Measurements from ENCODE around the gene PEA15.

PEA15 gene

GRCh38 chr1:160228431-160228830, 23.2 kb downstream of the PEA15 start:
- Histone ChIP-seq H3K27me3 (ENCODE audit: control insufficient read depth, insufficient read depth, low read length) (no peaks in the 10 kb centered on the region), H3K4me3 (ENCODE audit: low read depth, low read length) (no peak overlapping the region), H3K4me1 (ENCODE audit: control insufficient read depth, insufficient read depth, low read length) (no peaks in the 10 kb centered on the region), H3K36me3 (ENCODE audit: control insufficient read depth, insufficient read depth, low read length) (peaks cover 48% of the 10 kb centered on the region), H3K9me3 (ENCODE audit: control insufficient read depth, insufficient read depth, low read length) (no peaks in the 10 kb centered on the region), H3K9ac (ENCODE audit: low read depth, low read length) (no peak overlapping the region)

- H3K9ac ChIP-seq (ENCODE audit: low read depth, low read length), result no peak overlapping the region
- H3K4me3 ChIP-seq (ENCODE audit: low read depth, low read length), result no peak overlapping the region
- H3K27me3 ChIP-seq (ENCODE audit: control insufficient read depth, insufficient read depth, low read length), result no peaks in the 10 kb centered on the region
- peaks cover 20% of the 10 kb centered on the region for H3K36me3 ChIP-seq (ENCODE audit: control insufficient read depth, insufficient read depth, low read length)
- H3K9me3 ChIP-seq (ENCODE audit: control insufficient read depth, insufficient read depth, low read length), result no peaks in the 10 kb centered on the region
- H3K4me1 ChIP-seq (ENCODE audit: control insufficient read depth, insufficient read depth, low read length), result no peaks in the 10 kb centered on the region
These were observed 27.7 kb downstream of the PEA15 start for GRCh38 chr1:160232911-160233310.

DNA sequence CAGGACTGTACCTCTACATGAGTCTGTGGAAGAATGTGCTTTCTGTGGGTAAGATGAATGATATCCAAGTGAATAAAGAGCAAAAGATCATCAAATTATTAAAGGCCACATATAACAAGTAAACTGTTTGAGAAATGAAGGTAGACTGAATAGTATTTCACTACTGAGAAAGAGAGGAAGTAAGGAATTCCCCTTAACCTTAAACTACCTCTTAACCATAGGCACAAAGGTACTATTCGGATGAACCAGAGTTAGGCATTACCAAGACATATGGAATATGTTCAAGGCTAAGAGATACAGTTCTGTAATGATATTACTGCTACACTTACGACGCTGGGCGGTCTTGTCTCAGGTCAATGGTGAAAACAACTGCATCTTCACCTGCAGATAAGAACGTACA, 31.6 kb downstream of the PEA15 start:
- no peaks in the 10 kb centered on the region for H3K27me3 ChIP-seq (ENCODE audit: control insufficient read depth, insufficient read depth, low read length)
- no peaks in the 10 kb centered on the region for H3K4me1 ChIP-seq (ENCODE audit: control insufficient read depth, insufficient read depth, low read length)
- no peak overlapping the region for H3K4me3 ChIP-seq (ENCODE audit: low read depth, low read length)
- peaks cover 24% of the 10 kb centered on the region for H3K36me3 ChIP-seq (ENCODE audit: control insufficient read depth, insufficient read depth, low read length)
- no peak overlapping the region for H3K9ac ChIP-seq (ENCODE audit: low read depth, low read length)
- no peaks in the 10 kb centered on the region for H3K9me3 ChIP-seq (ENCODE audit: control insufficient read depth, insufficient read depth, low read length)

DNA sequence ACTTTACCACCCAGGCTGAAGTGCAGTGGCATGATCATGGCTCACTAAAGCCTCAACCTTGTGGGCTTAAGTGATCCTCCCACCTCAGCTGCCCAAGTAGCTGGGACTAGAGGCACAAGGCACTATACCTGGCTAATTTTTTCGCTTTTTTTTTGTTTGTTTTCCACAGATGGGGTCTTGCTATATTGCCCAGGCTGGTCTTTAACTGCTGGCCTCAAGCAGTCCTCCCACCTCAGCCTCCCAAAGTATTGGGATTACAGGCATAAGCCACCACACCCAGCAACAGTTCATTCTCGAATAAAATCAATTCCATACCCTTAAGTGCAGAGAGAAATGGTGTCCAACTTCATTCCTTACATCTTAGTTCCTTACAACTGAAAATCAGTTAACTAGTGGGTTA, 32.4 kb downstream of the PEA15 start:
- H3K27me3 ChIP-seq (ENCODE audit: control insufficient read depth, insufficient read depth, low read length), result no peaks in the 10 kb centered on the region
- no peaks in the 10 kb centered on the region for H3K4me1 ChIP-seq (ENCODE audit: control insufficient read depth, insufficient read depth, low read length)
- no peaks in the 10 kb centered on the region for H3K9me3 ChIP-seq (ENCODE audit: control insufficient read depth, insufficient read depth, low read length)
- H3K36me3 ChIP-seq (ENCODE audit: control insufficient read depth, insufficient read depth, low read length), result peaks cover 24% of the 10 kb centered on the region
- H3K4me3 ChIP-seq (ENCODE audit: low read depth, low read length), result no peak overlapping the region
- no peak overlapping the region for H3K9ac ChIP-seq (ENCODE audit: low read depth, low read length)

- Histone ChIP-seq H3K4me3 (ENCODE audit: low read depth, low read length) (no peak overlapping the region), H3K9ac (ENCODE audit: low read depth, low read length) (no peak overlapping the region), H3K4me1 (ENCODE audit: control insufficient read depth, insufficient read depth, low read length) (no peaks in the 10 kb centered on the region), H3K27me3 (ENCODE audit: control insufficient read depth, insufficient read depth, low read length) (no peaks in the 10 kb centered on the region), H3K9me3 (ENCODE audit: control insufficient read depth, insufficient read depth, low read length) (no peaks in the 10 kb centered on the region), H3K36me3 (ENCODE audit: control insufficient read depth, insufficient read depth, low read length) (peaks cover 24% of the 10 kb centered on the region)
These were observed 33.2 kb downstream of the PEA15 start for GRCh38 chr1:160238408-160238807.

- no peak overlapping the region for H3K4me3 ChIP-seq (ENCODE audit: low read depth, low read length)
- H3K9me3 ChIP-seq (ENCODE audit: control insufficient read depth, insufficient read depth, low read length), result no peaks in the 10 kb centered on the region
- no peak overlapping the region for H3K9ac ChIP-seq (ENCODE audit: low read depth, low read length)
- peaks cover 24% of the 10 kb centered on the region for H3K36me3 ChIP-seq (ENCODE audit: control insufficient read depth, insufficient read depth, low read length)
- no peaks in the 10 kb centered on the region for H3K4me1 ChIP-seq (ENCODE audit: control insufficient read depth, insufficient read depth, low read length)
- H3K27me3 ChIP-seq (ENCODE audit: control insufficient read depth, insufficient read depth, low read length), result no peaks in the 10 kb centered on the region
These were observed 34.6 kb downstream of the PEA15 start for GRCh38 chr1:160239582-160240299.

DNA sequence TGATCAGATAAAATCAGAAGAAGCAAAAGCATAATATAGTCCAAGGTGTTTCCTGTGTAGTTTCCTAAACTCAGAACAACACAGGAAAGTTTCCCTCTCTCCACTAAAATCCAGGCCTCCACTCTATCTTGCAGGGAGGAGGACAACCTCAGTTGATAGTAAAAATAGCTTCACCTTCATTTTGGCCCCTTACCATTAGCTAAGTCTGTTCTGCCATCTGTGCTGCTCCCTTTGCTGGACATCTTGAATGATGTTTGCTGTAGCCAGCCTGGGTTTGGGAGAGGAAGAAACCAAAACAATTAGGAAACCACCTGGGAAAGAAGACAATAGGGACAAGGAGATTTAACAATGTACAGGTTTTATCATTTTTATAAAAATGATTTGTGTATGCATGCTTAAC, 38.6 kb downstream of the PEA15 start:
- H3K4me1 ChIP-seq (ENCODE audit: control insufficient read depth, insufficient read depth, low read length), result no peaks in the 10 kb centered on the region
- H3K27me3 ChIP-seq (ENCODE audit: control insufficient read depth, insufficient read depth, low read length), result no peaks in the 10 kb centered on the region
- no peak overlapping the region for H3K9ac ChIP-seq (ENCODE audit: low read depth, low read length)
- peaks cover 14% of the 10 kb centered on the region for H3K36me3 ChIP-seq (ENCODE audit: control insufficient read depth, insufficient read depth, low read length)
- H3K9me3 ChIP-seq (ENCODE audit: control insufficient read depth, insufficient read depth, low read length), result no peaks in the 10 kb centered on the region
- H3K4me3 ChIP-seq (ENCODE audit: low read depth, low read length), result no peak overlapping the region

- H3K4me3 ChIP-seq (ENCODE audit: low read depth, low read length), result no peak overlapping the region
- no peaks in the 10 kb centered on the region for H3K27me3 ChIP-seq (ENCODE audit: control insufficient read depth, insufficient read depth, low read length)
- H3K9ac ChIP-seq (ENCODE audit: low read depth, low read length), result no peak overlapping the region
- H3K9me3 ChIP-seq (ENCODE audit: control insufficient read depth, insufficient read depth, low read length), result no peaks in the 10 kb centered on the region
- no peaks in the 10 kb centered on the region for H3K4me1 ChIP-seq (ENCODE audit: control insufficient read depth, insufficient read depth, low read length)
- H3K36me3 ChIP-seq (ENCODE audit: control insufficient read depth, insufficient read depth, low read length), result peaks cover 14% of the 10 kb centered on the region
These were observed 39.0 kb downstream of the PEA15 start for GRCh38 chr1:160244209-160244608.

DNA sequence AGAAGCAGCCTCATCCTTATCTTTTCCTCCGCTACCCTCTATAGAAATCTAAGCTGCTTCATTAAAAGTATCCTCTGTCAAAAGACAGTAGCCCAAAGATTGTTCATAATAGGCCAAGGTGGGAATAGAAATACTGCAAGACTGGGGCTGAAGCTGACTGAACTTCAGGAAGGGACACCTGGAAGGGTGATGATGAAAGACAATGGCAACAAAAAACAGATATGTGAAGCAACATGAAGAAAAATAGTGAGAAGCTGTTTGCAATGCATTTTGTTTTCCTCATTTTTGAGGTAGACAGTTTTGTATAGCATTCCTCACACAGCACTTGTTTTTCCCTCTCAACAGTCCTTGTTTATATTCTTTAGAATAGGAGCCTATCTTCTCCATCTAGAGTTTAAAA, 40.2 kb downstream of the PEA15 start:
- Histone ChIP-seq H3K9me3 (ENCODE audit: control insufficient read depth, insufficient read depth, low read length) (no peaks in the 10 kb centered on the region), H3K4me3 (ENCODE audit: low read depth, low read length) (no peak overlapping the region), H3K36me3 (ENCODE audit: control insufficient read depth, insufficient read depth, low read length) (peaks cover 2% of the 10 kb centered on the region), H3K27me3 (ENCODE audit: control insufficient read depth, insufficient read depth, low read length) (no peaks in the 10 kb centered on the region), H3K4me1 (ENCODE audit: control insufficient read depth, insufficient read depth, low read length) (no peaks in the 10 kb centered on the region), H3K9ac (ENCODE audit: low read depth, low read length) (no peak overlapping the region)

- Histone ChIP-seq H3K4me1 (ENCODE audit: control insufficient read depth, insufficient read depth, low read length) (no peaks in the 10 kb centered on the region), H3K4me3 (ENCODE audit: low read depth, low read length) (no peak overlapping the region), H3K9me3 (ENCODE audit: control insufficient read depth, insufficient read depth, low read length) (no peaks in the 10 kb centered on the region), H3K36me3 (ENCODE audit: control insufficient read depth, insufficient read depth, low read length) (no peaks in the 10 kb centered on the region), H3K27me3 (ENCODE audit: control insufficient read depth, insufficient read depth, low read length) (no peaks in the 10 kb centered on the region), H3K9ac (ENCODE audit: low read depth, low read length) (no peak overlapping the region)
These were observed 41.9 kb downstream of the PEA15 start for GRCh38 chr1:160247053-160247452.

DNA sequence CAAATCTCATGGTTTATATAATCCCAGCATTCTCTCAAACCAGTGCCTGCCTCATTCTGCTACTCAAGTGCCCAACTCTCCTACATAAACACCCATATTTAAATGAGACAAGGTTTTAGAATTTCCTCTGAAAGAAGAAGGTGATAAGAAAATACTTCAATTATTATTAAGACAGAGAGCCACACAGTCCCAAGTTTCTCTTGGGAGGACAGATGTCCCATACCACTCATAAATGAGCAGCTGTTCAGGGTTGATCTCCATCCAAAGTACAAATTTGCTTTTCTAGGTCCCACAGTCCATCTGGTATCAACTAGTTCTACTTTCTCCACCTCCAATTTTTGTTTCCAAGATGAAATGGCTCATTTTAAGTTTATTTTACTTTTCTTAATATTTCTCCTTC, 45.8 kb downstream of the PEA15 start:
- H3K9ac ChIP-seq (ENCODE audit: low read depth, low read length), result no peak overlapping the region
- no peaks in the 10 kb centered on the region for H3K9me3 ChIP-seq (ENCODE audit: control insufficient read depth, insufficient read depth, low read length)
- no peaks in the 10 kb centered on the region for H3K27me3 ChIP-seq (ENCODE audit: control insufficient read depth, insufficient read depth, low read length)
- H3K4me3 ChIP-seq (ENCODE audit: low read depth, low read length), result no peak overlapping the region
- H3K36me3 ChIP-seq (ENCODE audit: control insufficient read depth, insufficient read depth, low read length), result no peaks in the 10 kb centered on the region
- H3K4me1 ChIP-seq (ENCODE audit: control insufficient read depth, insufficient read depth, low read length), result no peaks in the 10 kb centered on the region

DNA sequence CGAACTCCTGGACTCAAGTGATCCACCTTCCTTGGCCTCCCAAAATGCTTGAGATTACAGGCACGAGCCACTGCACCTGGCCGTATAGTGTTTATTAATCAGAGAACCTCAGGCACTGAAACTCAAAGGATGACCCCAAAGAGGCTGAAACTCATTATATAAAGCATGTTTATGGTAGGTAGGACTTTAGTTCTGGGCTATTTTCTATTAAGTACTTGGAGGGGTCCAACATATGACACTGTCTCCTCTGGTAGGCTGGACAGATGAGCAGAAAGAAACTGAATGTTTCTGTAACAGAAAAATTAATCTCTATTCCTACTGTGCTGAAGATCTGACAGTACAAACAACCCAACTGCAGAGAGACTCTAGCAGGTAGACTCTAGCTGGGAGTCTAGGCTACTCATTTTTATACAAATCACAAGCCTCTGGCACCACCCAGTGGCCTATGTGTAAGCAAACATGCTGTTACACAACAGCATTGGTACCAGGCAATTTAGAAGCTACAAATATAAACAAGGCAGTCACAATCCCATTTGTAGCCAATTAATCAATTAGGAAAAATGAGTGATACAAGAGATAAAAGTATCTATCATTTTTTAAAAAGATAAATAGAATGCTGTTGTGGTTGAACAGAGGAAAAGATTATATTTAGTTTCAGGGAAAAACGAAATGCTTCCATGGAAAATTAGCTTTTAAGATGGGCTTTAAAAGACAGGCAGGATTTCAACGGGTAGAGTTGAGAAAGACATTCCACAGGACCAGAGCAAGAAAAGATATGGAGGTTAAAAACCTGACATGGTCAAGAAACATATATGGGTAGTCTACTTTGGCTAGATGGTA, 46.7 kb downstream of the PEA15 start:
- H3K27me3 ChIP-seq (ENCODE audit: control insufficient read depth, insufficient read depth, low read length), result no peaks in the 10 kb centered on the region
- H3K9me3 ChIP-seq (ENCODE audit: control insufficient read depth, insufficient read depth, low read length), result no peaks in the 10 kb centered on the region
- no peak overlapping the region for H3K9ac ChIP-seq (ENCODE audit: low read depth, low read length)
- H3K4me1 ChIP-seq (ENCODE audit: control insufficient read depth, insufficient read depth, low read length), result no peaks in the 10 kb centered on the region
- no peak overlapping the region for H3K4me3 ChIP-seq (ENCODE audit: low read depth, low read length)
- no peaks in the 10 kb centered on the region for H3K36me3 ChIP-seq (ENCODE audit: control insufficient read depth, insufficient read depth, low read length)

Measured in iPS-15b (cell line).